ENCODE measurements around the gene NSD2.

GRCh38 chr4:1898007-1898406, 26.8 kb downstream of the NSD2 start:
- TF ChIP-seq EZH2 (IDR thresholded peaks at IDR 0.05) (no peak), POLR2AphosphoS5 (IDR thresholded peaks at IDR 0.05; ENCODE audit: borderline replicate concordance, low read depth, low read length) (no peak)
